HepG2 (cell line): ENCODE results near the gene SEMA5B. TPM values are rescaled to one million over a fixed set of nuclear protein-coding genes. Genes with fewer than 3 reads are reported as not detected.

ENCODE experiments used
- ATAC-seq: fragments of 200-7000 bp; cut with Tn5 transposase; 3 replicates; pipeline ENCODE4 v1.9.1; 2020; ENCODE audit warnings: mild to moderate bottlenecking, moderate library complexity
- BruUV-seq: library from RNA; stranded (reverse); fragments of 400-500 nt; replicated peaks from 2 replicates; lab custom pipeline; 2021; lab: Mats Ljungman, UMichigan
- CTCF ChIA-PET: fragments of 300-600 bp; formaldehyde crosslinking; extraction: SDS; loops from one replicate; lab custom pipeline; 2021; ENCODE audit warnings: low total read pairs, inconsistent platforms, low intra/inter-chr PET ratio; lab: Yijun Ruan, JAX
- POLR2A ChIA-PET: fragments of 350-600 bp; sonication (Branson Sonifier 250); formaldehyde crosslinking; loops from one replicate; lab custom pipeline; 2020; ENCODE audit warnings: antibody characterized with exemption, inconsistent platforms; lab: Yijun Ruan, JAX
- DNase-seq: peaks from one replicate; pipeline ENCODE4 v3.0.0-alpha.2; 2015; ENCODE audit warnings: low spot score
- FAIRE-seq: peaks from 3 replicates; lab custom pipeline; 2011; peaks lifted over from hg19 to GRCh38; lab: Jason Lieb, UNC
- H2AFZ ChIP-seq: one replicate; pipeline ENCODE4 v1.6.1; 2011; ENCODE audit warnings: low read length, inconsistent platforms
- H3K27ac ChIP-seq: fragments of 300-600 bp; 3 replicates; pipeline ENCODE4 v1.8.0; 2011; ENCODE audit warnings: mixed run types, mild to moderate bottlenecking, mixed read lengths, low read length, inconsistent platforms; ENCODE audit not compliant: insufficient read depth; ENCODE audit errors: extremely low read length
- H3K27me3 ChIP-seq, 2 experiments: fragments of 200-600 bp in 1 of 2; 2 replicates in 1 of 2; 3 replicates in 1 of 2; pipeline versions ENCODE4 v1.6.0 to v1.8.0; 2011; ENCODE audit warnings: low read length in 2 of 2, mild to moderate bottlenecking in 2 of 2, moderate library complexity in 2 of 2, inconsistent platforms in 1 of 2; ENCODE audit not compliant: insufficient read depth in 2 of 2, control insufficient read depth in 1 of 2
- H3K36me3 ChIP-seq, 2 experiments: fragments of 200-600 bp in 1 of 2; replicated peaks in 1 of 2; 2 replicates in 1 of 2; 3 replicates in 1 of 2; pipeline versions ENCODE4 v1.5.1 to v1.8.0; 2011; ENCODE audit warnings: low read length in 2 of 2, inconsistent platforms in 1 of 2; ENCODE audit not compliant: insufficient read depth in 2 of 2, control insufficient read depth in 1 of 2
- H3K4me1 ChIP-seq: 2 replicates; pipeline ENCODE4 v1.5.1; 2012; ENCODE audit warnings: low read length, inconsistent platforms; ENCODE audit not compliant: insufficient read depth
- H3K4me2 ChIP-seq: 2 replicates; pipeline ENCODE4 v1.6.0; 2011; ENCODE audit warnings: low read depth, low read length, inconsistent platforms
- H3K4me3 ChIP-seq, 3 experiments: fragments of 200-600 bp in 1 of 3; sonication (generic), shearing (Covaris generic) in 1 of 3; replicated peaks in 1 of 3; 2 replicates each; pipeline ENCODE4 v1.5.1; 2011 to 2016; ENCODE audit warnings: low read length in 3 of 3, inconsistent platforms in 2 of 3, low read depth in 2 of 3, mild to moderate bottlenecking in 2 of 3, control low read depth in 1 of 3, mixed read lengths in 1 of 3; ENCODE audit not compliant: insufficient read depth in 1 of 3
- H3K79me2 ChIP-seq: one replicate; pipeline ENCODE4 v1.6.1; 2011; ENCODE audit warnings: low read length, inconsistent platforms; ENCODE audit not compliant: insufficient read depth
- H3K9ac ChIP-seq: 2 replicates; pipeline ENCODE4 v1.6.0; 2011; ENCODE audit warnings: mild to moderate bottlenecking, low read depth, low read length, inconsistent platforms; ENCODE audit not compliant: insufficient read depth
- H3K9me3 ChIP-seq: 2 replicates; pipeline ENCODE4 v1.5.1; 2012; ENCODE audit warnings: mild to moderate bottlenecking, low read length
- H4K20me1 ChIP-seq: 2 replicates; pipeline ENCODE4 v1.6.0; 2011; ENCODE audit warnings: inconsistent platforms, mild to moderate bottlenecking, low read length, moderate library complexity; ENCODE audit not compliant: insufficient read depth
- ATF5 ChIP-seq: sonication (generic); formaldehyde crosslinking; IDR thresholded peaks from 2 replicates; pipeline ENCODE4 v1.4.0; 2020; ENCODE audit warnings: mild to moderate bottlenecking, low read depth, missing genetic modification reagents
- CEBPB ChIP-seq: IDR thresholded peaks from 2 replicates; pipeline ENCODE4 v1.6.1; 2011; ENCODE audit warnings: low read depth, low read length, improper control_type of control experiment, borderline replicate concordance
- KMT2A ChIP-seq: sonication (generic); formaldehyde crosslinking; IDR thresholded peaks from 2 replicates; pipeline ENCODE4 v1.4.0; 2020; ENCODE audit warnings: missing genetic modification reagents
- SNAPC4 ChIP-seq: sonication (generic); formaldehyde crosslinking; IDR thresholded peaks from 2 replicates; pipeline ENCODE4 v1.4.0; 2020; ENCODE audit warnings: mild to moderate bottlenecking, missing genetic modification reagents
- whole genome bisulfite sequencing: methylation state at CpG from one replicate; pipeline ENCODE4 v1.1.6; 2017; ENCODE audit warnings: low lambda C conversion rate; 5-methylcytosine and 5-hydroxymethylcytosine counted together
- in situ Hi-C: cut with HindIII; loops from 2 replicates; pipeline ENCODE4 v1.10.0; 2017; ENCODE audit warnings: low pct_unique_long_range_greater_than_20kb; ENCODE audit not compliant: extremely low pct_ligation_motif_present
- intact Hi-C: fragments of 100-400 bp; cut with micrococcal nuclease; formaldehyde crosslinking; loops from one replicate; pipeline ENCODE4 v1.10.0; 2022; ENCODE audit not compliant: unreplicated experiment
- polyA plus RNA-seq, 8 experiments: library from polyadenylated mRNA; depleted of rRNA in 3 of 8; stranded (reverse) in 7 of 8; unstranded in 1 of 8; fragments of >200 nt; fragmentation: Illumina TruSeq in 4 of 8; extraction: Trizol in 4 of 8; gene quantifications; 2 replicates each; pipeline versions ENCODE4 v1.2.1 to v1.2.3, GENCODE V29; 2011 to 2016; ENCODE audit warnings: low read depth in 4 of 8, missing spikeins in 1 of 8, mixed read lengths in 1 of 8; ENCODE audit not compliant: insufficient read depth in 1 of 8
- total RNA-seq, 5 experiments: library from RNA; depleted of rRNA; stranded (reverse); fragments of >200 nt; fragmentation: Illumina TruSeq; extraction: Trizol; gene quantifications; 2 replicates each; pipeline ENCODE4 v1.2.3, GENCODE V29; 2016; ENCODE audit warnings: low read depth in 1 of 5

SEMA5B gene
- total and polyA plus RNA-seq, 2 of the 13 experiments (the other 11 are each of a cell fraction or from before 2014, with no cell fraction given): not detected

GRCh38 chr3:123063034-123063433 lies 35.5 kb upstream of the SEMA5B start:
- Histone ChIP-seq H3K36me3 (no peaks in the 10 kb centered on the region), H3K4me3 (no peak overlapping the region), H3K4me2 (no peak overlapping the region), H3K4me1 (peaks cover 6% of the 10 kb centered on the region), H3K27me3 (peaks cover 0 to 15% of the 10 kb centered on the region in 2 experiments; a peak in 1 of 5 replicates), H3K9me3 (no peaks in the 10 kb centered on the region), H3K27ac (no peak overlapping the region), H2AFZ (no peak overlapping the region), H4K20me1 (no peaks in the 10 kb centered on the region), H3K9ac (no peak overlapping the region), H3K79me2 (peaks cover 10% of the 10 kb centered on the region)
- in situ Hi-C loops: no loop called here
- POLR2A ChIA-PET: no interaction called here
- ATAC-seq (no peak), DNase-seq (no peak), FAIRE-seq (no peak)
- intact Hi-C loops: no loop called here
- TF ChIP-seq SNAPC4 (CRISPR knock-in tag) (no peak), CEBPB (peak; percentile 20; the same call in 1 of the 2 replicates), KMT2A (CRISPR knock-in tag) (no peak), ATF5 (CRISPR knock-in tag) (no peak)
- BruUV-seq: no TSS peak
- WGBS: 64% methylated on average over 6 of the region's 6 CpGs
- CTCF ChIA-PET: no interaction called here
